GM12878 (cell line): ENCODE measurements around the gene PDGFA. TPM values are rescaled to one million over a fixed set of nuclear protein-coding genes. Genes with fewer than 3 reads are reported as not detected.

ENCODE experiments used
- ATAC-seq: fragments of 200-7000 bp; cut with Tn5 transposase; 3 replicates; pipeline ENCODE4 v1.9.1; 2020; ENCODE audit warnings: mild to moderate bottlenecking, moderate library complexity
- BruUV-seq: library from RNA; stranded (reverse); fragments of 400-500 nt; replicated peaks from 2 replicates; lab custom pipeline; 2021; lab: Mats Ljungman, UMichigan
- CTCF ChIA-PET: fragments of 300-600 bp; sonication (Branson Sonifier 250); formaldehyde crosslinking; extraction: SDS; loops from one replicate; lab custom pipeline; 2021; ENCODE audit warnings: inconsistent platforms; lab: Yijun Ruan, JAX
- POLR2A ChIA-PET: fragments of 350-600 bp; formaldehyde crosslinking; extraction: SDS; loops from one replicate; lab custom pipeline; 2021; ENCODE audit warnings: inconsistent platforms; lab: Charles Lee
- RAD21 ChIA-PET: fragments of 300-600 bp; sonication (Branson Sonifier 250); formaldehyde crosslinking; loops from one replicate; lab custom pipeline; 2023; ENCODE audit warnings: antibody characterized with exemption; ENCODE audit not compliant: unreplicated experiment; lab: Charles Lee
- SMC1A ChIA-PET: fragments of 300-600 bp; sonication (Branson Sonifier 250); formaldehyde crosslinking; loops from one replicate; lab custom pipeline; 2023; ENCODE audit not compliant: unreplicated experiment, uncharacterized antibody; lab: Charles Lee
- DNase-seq: peaks from one replicate; pipeline ENCODE4 v3.0.0-alpha.2; 2011; ENCODE audit warnings: low read depth, low spot score
- FAIRE-seq: peaks from 3 replicates; lab custom pipeline; 2011; peaks lifted over from hg19 to GRCh38; lab: Jason Lieb, UNC
- H2AFZ ChIP-seq: 2 replicates; pipeline ENCODE4 v1.6.0; 2011; ENCODE audit warnings: low read depth, low read length, control low read depth; ENCODE audit not compliant: control insufficient read depth
- H3K27ac ChIP-seq: 2 replicates; pipeline ENCODE4 v1.5.1; 2011; ENCODE audit warnings: control low read depth; ENCODE audit not compliant: control insufficient read depth, insufficient read depth
- H3K27me3 ChIP-seq, 2 experiments: replicated peaks in 1 of 2; 2 replicates each; pipeline versions ENCODE4 v1.6.0 to v1.6.1; 2011; ENCODE audit warnings: low read length in 1 of 2; ENCODE audit not compliant: control insufficient read depth in 2 of 2, insufficient read depth in 2 of 2
- H3K36me3 ChIP-seq, 2 experiments: 2 replicates each; pipeline ENCODE4 v1.5.1; 2011; ENCODE audit warnings: low read length in 1 of 2; ENCODE audit not compliant: control insufficient read depth in 2 of 2, insufficient read depth in 2 of 2
- H3K4me1 ChIP-seq: 2 replicates; pipeline ENCODE4 v1.6.1; 2011; ENCODE audit warnings: mild to moderate bottlenecking, low read length, moderate library complexity, mixed read lengths; ENCODE audit not compliant: control insufficient read depth, insufficient read depth
- H3K4me2 ChIP-seq: 2 replicates; pipeline ENCODE4 v1.6.0; 2011; ENCODE audit warnings: control low read depth; ENCODE audit not compliant: control insufficient read depth, insufficient read depth
- H3K4me3 ChIP-seq: fragments of 200-600 bp; sonication (generic); 2 replicates; pipeline ENCODE4 v1.5.1; 2016
- H3K79me2 ChIP-seq: 2 replicates; pipeline ENCODE4 v1.6.0; 2011; ENCODE audit warnings: low read length; ENCODE audit not compliant: control insufficient read depth, insufficient read depth
- H3K9ac ChIP-seq: 2 replicates; pipeline ENCODE4 v1.8.0; 2011; ENCODE audit warnings: low read length, control low read depth, mixed read lengths; ENCODE audit not compliant: control insufficient read depth, insufficient read depth
- H3K9me3 ChIP-seq: replicated peaks from 3 replicates; pipeline ENCODE4 v1.5.1; 2011; ENCODE audit warnings: mild to moderate bottlenecking, low read length; ENCODE audit not compliant: control insufficient read depth, insufficient read depth
- H4K20me1 ChIP-seq: 2 replicates; pipeline ENCODE4 v1.6.0; 2011; ENCODE audit not compliant: control insufficient read depth, insufficient read depth
- CREM ChIP-seq: IDR thresholded peaks from 2 replicates; pipeline ENCODE4 v1.6.1; 2014; ENCODE audit warnings: antibody characterized with exemption, low read depth
- DPF2 ChIP-seq: fragments of 450-650 bp; IDR thresholded peaks from 2 replicates; pipeline ENCODE4 v1.6.1; 2017; ENCODE audit warnings: mild to moderate bottlenecking
- EGR1 ChIP-seq, 2 experiments: IDR thresholded peaks; 1 replicate in 1 of 2; 2 replicates in 1 of 2; pipeline ENCODE4 v1.6.1; 2011 to 2012; ENCODE audit warnings: low read depth in 2 of 2, low read length in 2 of 2, borderline replicate concordance in 1 of 2, mild to moderate bottlenecking in 1 of 2, moderate library complexity in 1 of 2
- IKZF2 ChIP-seq, 2 experiments: fragments of 450-650 bp; IDR thresholded peaks; 2 replicates each; pipeline ENCODE4 v1.6.1; 2017; ENCODE audit warnings: mild to moderate bottlenecking in 2 of 2, moderate library complexity in 2 of 2
- JUND ChIP-seq: IDR thresholded peaks from 2 replicates; pipeline ENCODE4 v1.6.1; 2012; ENCODE audit warnings: low read depth, mild to moderate bottlenecking, low read length, improper control_type of control experiment, moderate library complexity
- MYC ChIP-seq: IDR thresholded peaks from 2 replicates; pipeline ENCODE4 v1.6.1; 2011; ENCODE audit warnings: mild to moderate bottlenecking, low read length, moderate library complexity, inconsistent platforms; ENCODE audit not compliant: insufficient read depth, insufficient replicate concordance, insufficient read length, severe bottlenecking
- PAX8 ChIP-seq: fragments of 450-650 bp; IDR thresholded peaks from 2 replicates; pipeline ENCODE4 v1.6.1; 2017; ENCODE audit warnings: mild to moderate bottlenecking, moderate library complexity
- POLR2AphosphoS5 ChIP-seq: IDR thresholded peaks from 2 replicates; pipeline ENCODE4 v1.6.1; 2011; ENCODE audit warnings: mild to moderate bottlenecking, low read length, inconsistent platforms
- SMAD5 ChIP-seq: IDR thresholded peaks from 2 replicates; pipeline ENCODE4 v1.6.1; 2016; ENCODE audit warnings: antibody characterized with exemption, low read depth
- WGBS: methylation state at CpG from one replicate; pipeline ENCODE4 v1.1.6; 2016; ENCODE audit warnings: low lambda C conversion rate; ENCODE audit not compliant: insufficient replicate concordance, insufficient coverage; ENCODE audit errors: missing lambda C conversion rate; 5-methylcytosine and 5-hydroxymethylcytosine counted together
- in situ Hi-C: fragments of 300-500 bp; cut with MboI; formaldehyde crosslinking; loops from 9 replicates; pipeline ENCODE4 v1.14.3; 2018; ENCODE audit warnings: mixed read lengths
- intact Hi-C: fragments of 100-400 bp; cut with micrococcal nuclease; formaldehyde crosslinking; loops from one replicate; pipeline ENCODE4 v1.14.2; 2022; ENCODE audit not compliant: unreplicated experiment
- polyA plus RNA-seq, 11 experiments: library from polyadenylated mRNA; depleted of rRNA in 4 of 11; unstranded in 6 of 11; stranded (reverse) in 5 of 11; fragments of >200 nt; fragmentation: Nextera tagmentation in 4 of 11; fragmentation: Illumina TruSeq in 1 of 11; extraction: Ambion mirVana in 4 of 11; extraction: Trizol in 1 of 11; gene quantifications; 1 replicate in 1 of 11; 2 replicates in 10 of 11; pipeline versions ENCODE4 v1.2.1 to v1.2.3, GENCODE V29; 2011 to 2016; ENCODE audit warnings: inconsistent platforms in 2 of 11, missing spikeins in 2 of 11, low read depth in 1 of 11
- total RNA-seq, 4 experiments: library from RNA; depleted of rRNA in 3 of 4; stranded (reverse); fragments of >200 nt in 3 of 4; fragmentation: Illumina TruSeq in 1 of 4; extraction: Trizol in 1 of 4; gene quantifications; 2 replicates each; pipeline versions ENCODE4 v1.2.1 to v1.2.3, GENCODE V29; 2013 to 2021
- TF ChIP-seq, protein P1 (sequence below): fragments of 450-650 bp; IDR thresholded peaks from 2 replicates; pipeline ENCODE4 v1.6.1; 2017; ENCODE audit warnings: mild to moderate bottlenecking, moderate library complexity
- TF ChIP-seq, protein P2 (sequence below): fragments of 150-350 bp; IDR thresholded peaks from 2 replicates; pipeline ENCODE4 v1.6.1; 2016; ENCODE audit warnings: low read depth, low read length
- TF ChIP-seq, protein P3 (sequence below): fragments of 150-350 bp; IDR thresholded peaks from 2 replicates; pipeline ENCODE4 v1.6.1; 2014; ENCODE audit warnings: mild to moderate bottlenecking, low read depth, low read length

Gene PDGFA
- total and polyA plus RNA-seq, 10 of the 15 experiments (the other 5 are each of a cell fraction or from before 2014, with no cell fraction given) = 2.5 to 10.0 (median 5.6) TPM

DNA sequence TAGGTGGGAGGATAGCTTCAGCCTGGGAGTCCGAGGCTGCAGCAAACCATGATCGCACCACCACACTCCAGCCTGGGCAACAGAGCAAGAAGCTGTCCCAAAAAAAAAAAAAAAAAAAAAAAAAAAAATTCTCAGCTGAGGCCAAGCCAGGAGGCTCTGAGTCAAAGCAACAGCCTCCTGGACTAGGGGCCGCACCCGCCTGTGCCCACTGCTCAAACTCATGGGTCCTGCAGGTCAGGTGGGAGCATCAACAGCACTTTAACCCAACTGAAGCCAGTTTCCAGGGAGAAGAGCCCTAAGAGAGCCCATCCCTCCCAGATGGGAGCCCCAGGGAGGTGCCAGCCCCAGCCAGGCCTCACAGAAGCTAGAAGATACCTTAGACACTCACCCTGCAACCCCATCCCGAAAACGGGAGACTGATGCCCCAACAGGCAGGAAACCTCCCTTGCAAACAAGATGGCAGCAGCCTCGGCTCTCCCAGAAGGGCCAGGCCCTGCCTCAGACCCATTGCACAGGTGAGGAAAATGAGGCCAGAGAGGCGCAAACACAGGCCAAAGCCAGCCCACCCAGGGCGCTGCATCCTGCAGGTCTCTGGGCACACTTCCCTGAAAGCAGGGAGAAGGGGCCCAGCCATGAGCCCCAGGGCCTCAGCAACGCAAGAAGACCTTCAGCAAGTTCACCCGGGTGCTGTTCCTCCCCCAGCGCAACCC is 11.0 kb downstream of the PDGFA start:
- no peak for FAIRE-seq
- CTCF ChIA-PET = no interaction called here
- TF ChIP-seq PAX8 (no peak), IKZF2 (IDR thresholded peaks at IDR 0.05) (no peak), MYC (no peak), SMAD5 (no peak), EGR1 (IDR thresholded peaks at IDR 0.05; ENCODE audit: borderline replicate concordance in 1 of 2, low read depth in 2 of 2, low read length in 2 of 2) (no peak), JUND (no peak), CREM (no peak), POLR2AphosphoS5 (no peak), DPF2 (no peak)
- TF ChIP-seq, protein P1, sequence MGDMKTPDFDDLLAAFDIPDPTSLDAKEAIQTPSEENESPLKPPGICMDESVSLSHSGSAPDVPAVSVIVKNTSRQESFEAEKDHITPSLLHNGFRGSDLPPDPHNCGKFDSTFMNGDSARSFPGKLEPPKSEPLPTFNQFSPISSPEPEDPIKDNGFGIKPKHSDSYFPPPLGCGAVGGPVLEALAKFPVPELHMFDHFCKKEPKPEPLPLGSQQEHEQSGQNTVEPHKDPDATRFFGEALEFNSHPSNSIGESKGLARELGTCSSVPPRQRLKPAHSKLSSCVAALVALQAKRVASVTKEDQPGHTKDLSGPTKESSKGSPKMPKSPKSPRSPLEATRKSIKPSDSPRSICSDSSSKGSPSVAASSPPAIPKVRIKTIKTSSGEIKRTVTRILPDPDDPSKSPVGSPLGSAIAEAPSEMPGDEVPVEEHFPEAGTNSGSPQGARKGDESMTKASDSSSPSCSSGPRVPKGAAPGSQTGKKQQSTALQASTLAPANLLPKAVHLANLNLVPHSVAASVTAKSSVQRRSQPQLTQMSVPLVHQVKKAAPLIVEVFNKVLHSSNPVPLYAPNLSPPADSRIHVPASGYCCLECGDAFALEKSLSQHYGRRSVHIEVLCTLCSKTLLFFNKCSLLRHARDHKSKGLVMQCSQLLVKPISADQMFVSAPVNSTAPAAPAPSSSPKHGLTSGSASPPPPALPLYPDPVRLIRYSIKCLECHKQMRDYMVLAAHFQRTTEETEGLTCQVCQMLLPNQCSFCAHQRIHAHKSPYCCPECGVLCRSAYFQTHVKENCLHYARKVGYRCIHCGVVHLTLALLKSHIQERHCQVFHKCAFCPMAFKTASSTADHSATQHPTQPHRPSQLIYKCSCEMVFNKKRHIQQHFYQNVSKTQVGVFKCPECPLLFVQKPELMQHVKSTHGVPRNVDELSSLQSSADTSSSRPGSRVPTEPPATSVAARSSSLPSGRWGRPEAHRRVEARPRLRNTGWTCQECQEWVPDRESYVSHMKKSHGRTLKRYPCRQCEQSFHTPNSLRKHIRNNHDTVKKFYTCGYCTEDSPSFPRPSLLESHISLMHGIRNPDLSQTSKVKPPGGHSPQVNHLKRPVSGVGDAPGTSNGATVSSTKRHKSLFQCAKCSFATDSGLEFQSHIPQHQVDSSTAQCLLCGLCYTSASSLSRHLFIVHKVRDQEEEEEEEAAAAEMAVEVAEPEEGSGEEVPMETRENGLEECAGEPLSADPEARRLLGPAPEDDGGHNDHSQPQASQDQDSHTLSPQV = no peak
- TF ChIP-seq, protein P2, sequence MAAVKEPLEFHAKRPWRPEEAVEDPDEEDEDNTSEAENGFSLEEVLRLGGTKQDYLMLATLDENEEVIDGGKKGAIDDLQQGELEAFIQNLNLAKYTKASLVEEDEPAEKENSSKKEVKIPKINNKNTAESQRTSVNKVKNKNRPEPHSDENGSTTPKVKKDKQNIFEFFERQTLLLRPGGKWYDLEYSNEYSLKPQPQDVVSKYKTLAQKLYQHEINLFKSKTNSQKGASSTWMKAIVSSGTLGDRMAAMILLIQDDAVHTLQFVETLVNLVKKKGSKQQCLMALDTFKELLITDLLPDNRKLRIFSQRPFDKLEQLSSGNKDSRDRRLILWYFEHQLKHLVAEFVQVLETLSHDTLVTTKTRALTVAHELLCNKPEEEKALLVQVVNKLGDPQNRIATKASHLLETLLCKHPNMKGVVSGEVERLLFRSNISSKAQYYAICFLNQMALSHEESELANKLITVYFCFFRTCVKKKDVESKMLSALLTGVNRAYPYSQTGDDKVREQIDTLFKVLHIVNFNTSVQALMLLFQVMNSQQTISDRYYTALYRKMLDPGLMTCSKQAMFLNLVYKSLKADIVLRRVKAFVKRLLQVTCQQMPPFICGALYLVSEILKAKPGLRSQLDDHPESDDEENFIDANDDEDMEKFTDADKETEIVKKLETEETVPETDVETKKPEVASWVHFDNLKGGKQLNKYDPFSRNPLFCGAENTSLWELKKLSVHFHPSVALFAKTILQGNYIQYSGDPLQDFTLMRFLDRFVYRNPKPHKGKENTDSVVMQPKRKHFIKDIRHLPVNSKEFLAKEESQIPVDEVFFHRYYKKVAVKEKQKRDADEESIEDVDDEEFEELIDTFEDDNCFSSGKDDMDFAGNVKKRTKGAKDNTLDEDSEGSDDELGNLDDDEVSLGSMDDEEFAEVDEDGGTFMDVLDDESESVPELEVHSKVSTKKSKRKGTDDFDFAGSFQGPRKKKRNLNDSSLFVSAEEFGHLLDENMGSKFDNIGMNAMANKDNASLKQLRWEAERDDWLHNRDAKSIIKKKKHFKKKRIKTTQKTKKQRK = no peak
- TF ChIP-seq, protein P3, sequence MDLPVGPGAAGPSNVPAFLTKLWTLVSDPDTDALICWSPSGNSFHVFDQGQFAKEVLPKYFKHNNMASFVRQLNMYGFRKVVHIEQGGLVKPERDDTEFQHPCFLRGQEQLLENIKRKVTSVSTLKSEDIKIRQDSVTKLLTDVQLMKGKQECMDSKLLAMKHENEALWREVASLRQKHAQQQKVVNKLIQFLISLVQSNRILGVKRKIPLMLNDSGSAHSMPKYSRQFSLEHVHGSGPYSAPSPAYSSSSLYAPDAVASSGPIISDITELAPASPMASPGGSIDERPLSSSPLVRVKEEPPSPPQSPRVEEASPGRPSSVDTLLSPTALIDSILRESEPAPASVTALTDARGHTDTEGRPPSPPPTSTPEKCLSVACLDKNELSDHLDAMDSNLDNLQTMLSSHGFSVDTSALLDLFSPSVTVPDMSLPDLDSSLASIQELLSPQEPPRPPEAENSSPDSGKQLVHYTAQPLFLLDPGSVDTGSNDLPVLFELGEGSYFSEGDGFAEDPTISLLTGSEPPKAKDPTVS = no peak

More for the DNA sequence above, 11.0 kb downstream of the PDGFA start:
- intact Hi-C loops (no loop called here), in situ Hi-C loops (no loop called here)
- Histone ChIP-seq H3K79me2 (no peaks in the 10 kb centered on the region), H3K36me3 (no peaks in the 10 kb centered on the region; a peak in 2 of 4 replicates), H4K20me1 (no peaks in the 10 kb centered on the region), H3K4me1 (no peaks in the 10 kb centered on the region), H3K27ac (no peak overlapping the region), H3K27me3 (no peaks in the 10 kb centered on the region), H3K9me3 (no peaks in the 10 kb centered on the region), H2AFZ (no peak overlapping the region), H3K9ac (no peak overlapping the region), H3K4me2 (no peak overlapping the region), H3K4me3 (no peak overlapping the region)
- SMC1A ChIA-PET = no interaction called here
- WGBS = 79% methylated on average over 12 of the region's 12 CpGs
- no TSS peak for BruUV-seq
- no peak for ATAC-seq
- RAD21 ChIA-PET = no interaction called here
- POLR2A ChIA-PET = no interaction called here
- DNase-seq = no peak
